ENCODE measurements around the gene HBD. TPM values are rescaled to one million over a fixed set of nuclear protein-coding genes. Genes with fewer than 3 reads are reported as not detected.

The HBD gene
- total RNA-seq, 2 experiments from 2014 or later: not detected

DNA sequence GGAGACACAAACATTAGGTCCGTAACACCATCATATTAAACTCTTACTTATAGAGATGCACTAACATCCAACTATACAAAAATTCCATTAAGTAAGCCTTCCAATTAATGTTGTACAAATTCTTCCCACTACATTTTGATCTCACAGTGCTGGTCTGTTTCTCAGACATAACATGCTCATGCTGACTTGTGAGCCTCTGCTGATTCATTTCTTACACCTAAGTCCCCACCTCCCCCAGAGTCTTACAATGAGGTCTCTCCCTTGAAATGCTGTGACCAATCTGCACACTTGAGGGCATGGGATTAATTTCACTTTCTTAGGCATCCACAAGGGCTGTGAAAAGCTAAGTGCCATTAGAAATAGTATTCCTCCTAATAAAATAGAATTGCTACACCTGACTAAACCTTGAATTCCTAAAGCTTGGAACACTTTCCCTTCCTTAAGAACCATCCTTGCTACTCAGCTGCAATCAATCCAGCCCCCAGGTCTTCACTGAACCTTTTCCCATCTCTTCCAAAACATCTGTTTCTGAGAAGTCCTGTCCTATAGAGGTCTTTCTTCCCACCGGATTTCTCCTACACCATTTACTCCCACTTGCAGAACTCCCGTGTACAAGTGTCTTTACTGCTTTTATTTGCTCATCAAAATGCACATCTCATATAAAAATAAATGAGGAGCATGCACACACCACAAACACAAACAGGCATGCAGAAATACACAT, 13.3 kb upstream of the HBD start:
- ChIA-PET POLR2A (no interaction called here), CTCF (no interaction called here)
- intact Hi-C loops (cut with micrococcal nuclease): no loop called here
- Mint-ChIP-seq H3K9me3 (no peaks in the 10 kb centered on the region), H3K36me3 (ENCODE audit: low read depth) (no peaks in the 10 kb centered on the region), H3K27me3 (peaks cover 2% of the 10 kb centered on the region), H3K27ac (no peak overlapping the region), H3K4me3 (no peak overlapping the region), H3K4me1 (ENCODE audit: low read depth) (no peaks in the 10 kb centered on the region)
- no peak for ATAC-seq
- no peak for DNase-seq
- TF ChIP-seq, protein P1, sequence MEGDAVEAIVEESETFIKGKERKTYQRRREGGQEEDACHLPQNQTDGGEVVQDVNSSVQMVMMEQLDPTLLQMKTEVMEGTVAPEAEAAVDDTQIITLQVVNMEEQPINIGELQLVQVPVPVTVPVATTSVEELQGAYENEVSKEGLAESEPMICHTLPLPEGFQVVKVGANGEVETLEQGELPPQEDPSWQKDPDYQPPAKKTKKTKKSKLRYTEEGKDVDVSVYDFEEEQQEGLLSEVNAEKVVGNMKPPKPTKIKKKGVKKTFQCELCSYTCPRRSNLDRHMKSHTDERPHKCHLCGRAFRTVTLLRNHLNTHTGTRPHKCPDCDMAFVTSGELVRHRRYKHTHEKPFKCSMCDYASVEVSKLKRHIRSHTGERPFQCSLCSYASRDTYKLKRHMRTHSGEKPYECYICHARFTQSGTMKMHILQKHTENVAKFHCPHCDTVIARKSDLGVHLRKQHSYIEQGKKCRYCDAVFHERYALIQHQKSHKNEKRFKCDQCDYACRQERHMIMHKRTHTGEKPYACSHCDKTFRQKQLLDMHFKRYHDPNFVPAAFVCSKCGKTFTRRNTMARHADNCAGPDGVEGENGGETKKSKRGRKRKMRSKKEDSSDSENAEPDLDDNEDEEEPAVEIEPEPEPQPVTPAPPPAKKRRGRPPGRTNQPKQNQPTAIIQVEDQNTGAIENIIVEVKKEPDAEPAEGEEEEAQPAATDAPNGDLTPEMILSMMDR (IDR thresholded peaks at IDR 0.05): no peak

GRCh38 chr11:5246772-5247471, 12.6 kb upstream of the HBD start:
- TF ChIP-seq, protein P1 (IDR thresholded peaks at IDR 0.05): no peak
- ATAC-seq (no peak), DNase-seq (no peak)
- Mint-ChIP-seq H3K27ac (no peak overlapping the region), H3K4me1 (ENCODE audit: low read depth) (no peaks in the 10 kb centered on the region), H3K4me3 (no peak overlapping the region), H3K9me3 (no peaks in the 10 kb centered on the region), H3K36me3 (ENCODE audit: low read depth) (no peaks in the 10 kb centered on the region), H3K27me3 (peaks cover 2% of the 10 kb centered on the region)
- ChIA-PET POLR2A (no interaction called here), CTCF (no interaction called here)
- intact Hi-C loops (cut with micrococcal nuclease): no loop called here

- DNase-seq (no peak), ATAC-seq (no peak)
- intact Hi-C loops (cut with micrococcal nuclease): no loop called here
- TF ChIP-seq, protein P1 (IDR thresholded peaks at IDR 0.05): no peak
- H3K27me3 Mint-ChIP-seq: peaks cover 2% of the 10 kb centered on the region
- no peak overlapping the region for H3K4me3 Mint-ChIP-seq
- H3K36me3 Mint-ChIP-seq (ENCODE audit: low read depth): no peaks in the 10 kb centered on the region
- no peak overlapping the region for H3K27ac Mint-ChIP-seq
- ChIA-PET POLR2A (no interaction called here), CTCF (no interaction called here)
- H3K9me3 Mint-ChIP-seq: no peaks in the 10 kb centered on the region
- H3K4me1 Mint-ChIP-seq (ENCODE audit: low read depth): no peaks in the 10 kb centered on the region
Measured at GRCh38 chr11:5245155-5245554, 10.9 kb upstream of the HBD start.

GRCh38 chr11:5243816-5244180, 9.5 kb upstream of the HBD start:
- TF ChIP-seq, protein P1 (IDR thresholded peaks at IDR 0.05): no peak
- ATAC-seq (no peak), DNase-seq (no peak)
- Mint-ChIP-seq H3K4me3 (no peak overlapping the region), H3K9me3 (no peaks in the 10 kb centered on the region), H3K27ac (no peak overlapping the region), H3K27me3 (peaks cover 2% of the 10 kb centered on the region), H3K4me1 (ENCODE audit: low read depth) (no peaks in the 10 kb centered on the region), H3K36me3 (ENCODE audit: low read depth) (no peaks in the 10 kb centered on the region)
- POLR2A ChIA-PET: no interaction called here
- CTCF ChIA-PET: no interaction called here
- intact Hi-C loops (cut with micrococcal nuclease): no loop called here
